DMS79 (cell line): ENCODE measurements around the gene CES3.
"Not testable (repeated sequence)": the region's sequence is repeated elsewhere in the genome, so short reads cannot be mapped to it uniquely, and the experiment has no call there.

Source experiments
- DNase-seq: peaks from one replicate; lab custom pipeline; 2025; lab: John Stamatoyannopoulos, UW

The CES3 gene

DNA sequence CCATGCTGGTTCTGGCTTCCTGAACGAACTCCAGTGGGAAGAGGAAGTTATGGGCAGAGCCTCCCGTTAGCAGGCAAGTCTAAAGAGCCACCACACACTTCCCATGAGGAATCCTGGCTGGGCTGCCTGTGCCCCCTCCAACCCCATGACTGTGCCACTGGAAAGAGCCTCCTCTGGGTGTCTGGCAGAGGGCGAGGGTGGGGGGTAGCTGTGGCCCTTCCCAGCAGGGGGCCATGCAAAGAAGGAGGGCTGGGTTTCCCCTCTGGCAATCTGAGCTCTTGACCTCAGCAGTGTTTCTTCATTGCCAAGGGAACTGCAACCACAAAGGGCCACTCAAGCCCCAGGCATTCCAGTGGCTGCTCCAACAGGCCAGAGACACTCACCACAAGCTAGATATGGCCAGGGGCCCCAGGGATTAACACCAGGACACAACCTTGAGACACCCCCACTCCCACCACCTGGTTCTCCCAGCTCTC lies 34.1 kb upstream of the CES3 start:
- DNase-seq, result peak; percentile 39

DNA sequence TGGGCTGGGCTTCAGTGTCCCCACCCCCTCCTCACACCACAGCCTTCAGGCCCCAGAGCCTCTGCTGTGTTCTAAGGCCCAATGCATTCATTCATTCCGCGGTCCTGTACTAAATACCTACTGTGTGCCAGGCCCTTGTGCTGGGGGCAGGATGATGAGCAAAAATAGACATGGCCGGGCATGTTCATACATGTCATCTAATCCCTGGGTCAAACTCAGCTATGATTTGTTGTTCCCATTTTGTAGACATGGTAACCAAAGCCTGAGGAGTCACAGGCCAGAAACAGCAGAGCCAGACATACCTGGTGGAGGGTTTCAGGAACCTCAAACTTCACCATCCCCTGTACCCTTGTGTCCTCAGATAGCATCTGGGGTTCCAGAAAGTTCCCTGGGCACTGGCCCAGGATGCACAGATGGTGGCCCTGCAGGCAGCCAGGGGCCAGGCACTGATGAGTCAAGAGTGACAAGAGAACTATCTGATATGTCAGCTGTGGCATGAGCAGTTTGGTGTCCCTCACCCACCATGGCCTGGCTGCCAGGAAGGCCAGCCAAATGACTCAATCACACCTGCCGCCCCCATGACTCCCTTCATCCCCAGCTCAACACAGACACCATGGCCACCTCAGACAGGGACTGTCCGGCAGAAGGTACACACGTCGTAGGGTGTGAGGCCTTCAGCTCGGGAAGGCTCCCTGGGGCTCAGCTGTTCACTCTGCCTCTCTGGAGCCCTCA lies 33.0 kb upstream of the CES3 start:
- no peak for DNase-seq

DNA sequence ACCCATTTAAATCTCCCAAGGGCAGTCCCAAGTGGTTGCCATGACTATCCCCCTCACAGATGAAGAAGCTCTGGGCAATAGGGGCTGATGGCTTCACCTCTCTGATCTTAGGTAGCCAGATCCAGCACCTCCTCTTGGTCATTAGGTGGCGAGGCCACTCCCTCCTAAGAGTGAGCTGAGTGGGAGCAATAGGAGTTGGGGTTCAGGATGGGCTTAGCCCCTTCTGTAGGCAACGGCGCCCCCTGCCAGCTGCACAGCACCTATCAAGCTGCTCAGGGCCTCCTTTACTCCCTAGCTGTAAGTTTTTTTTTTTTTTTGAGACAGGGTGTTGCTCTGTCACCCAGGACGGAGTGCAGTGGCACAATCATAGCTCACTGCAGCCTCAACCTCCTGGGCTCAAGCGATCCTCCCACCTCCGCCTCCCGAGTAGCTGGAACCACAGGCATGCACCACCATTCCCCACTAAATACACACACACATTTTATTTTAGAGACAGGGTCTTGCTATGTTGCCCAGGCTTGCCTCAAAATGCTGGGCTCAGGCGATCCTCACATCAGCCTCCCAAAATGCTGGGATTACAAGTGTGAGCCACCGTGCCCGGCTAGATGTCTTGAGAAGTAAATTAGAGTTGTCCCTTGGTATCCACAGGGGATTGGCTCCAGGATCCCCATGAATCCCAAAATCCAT lies 32.2 kb upstream of the CES3 start:
- DNase-seq, result no peak

DNA sequence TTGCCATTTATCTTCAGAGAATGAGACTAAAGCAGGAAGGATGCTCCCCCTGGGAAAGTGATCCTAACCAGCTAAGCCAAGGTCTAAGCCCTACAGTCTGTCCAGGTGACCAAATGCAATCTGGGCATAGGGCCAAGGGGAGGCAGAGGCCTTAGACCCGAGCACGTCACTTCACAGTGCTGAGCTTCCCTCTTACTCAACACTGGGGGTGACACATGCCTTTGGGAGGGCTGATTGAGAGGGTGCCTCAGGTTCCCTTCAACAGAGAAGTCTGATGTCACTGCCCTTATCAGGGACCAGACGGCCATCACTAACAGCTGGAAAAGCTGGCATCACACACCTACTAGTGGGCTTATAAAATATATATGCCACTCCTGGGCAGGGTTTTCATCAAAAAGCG lies 30.9 kb upstream of the CES3 start:
- no peak for DNase-seq

DNA sequence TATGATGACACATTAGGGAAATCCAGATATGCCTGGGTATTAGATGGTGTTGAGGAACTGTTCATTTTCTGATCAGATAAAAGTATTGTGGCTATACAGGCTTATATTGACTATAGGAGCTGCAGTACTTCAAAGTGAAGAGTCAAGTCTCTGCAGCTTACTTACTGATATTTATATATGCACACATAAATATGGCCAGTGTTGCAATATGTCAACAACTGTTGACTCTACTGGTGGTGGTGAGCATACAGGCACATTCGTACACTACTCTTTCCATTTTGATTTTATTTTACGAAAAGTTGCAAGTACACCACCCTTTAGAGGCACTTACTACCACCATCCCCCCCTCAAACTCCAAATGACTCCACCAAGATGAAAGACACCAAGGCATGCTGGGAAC lies 29.4 kb upstream of the CES3 start:
- no peak for DNase-seq

DNA sequence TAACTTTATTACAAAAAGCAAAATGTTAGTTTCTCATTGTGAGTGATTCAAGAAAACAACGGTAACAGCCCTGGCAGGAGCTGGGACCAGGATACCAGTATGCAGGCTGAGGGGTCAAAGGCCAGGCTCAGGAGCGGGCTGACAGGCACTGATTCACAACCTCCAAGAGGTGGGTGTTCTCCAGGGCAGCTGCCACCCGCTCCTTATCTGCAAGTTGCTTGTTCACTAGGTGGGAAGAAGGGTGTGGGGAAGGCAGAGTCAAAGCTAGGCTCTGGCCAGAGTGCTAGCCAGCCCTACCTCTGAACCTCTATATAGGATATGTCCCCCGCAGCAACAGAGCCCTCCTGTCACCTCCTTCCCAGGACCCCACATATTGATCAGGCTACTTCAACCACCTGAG lies 29.0 kb upstream of the CES3 start:
- DNase-seq, result no peak

DNA sequence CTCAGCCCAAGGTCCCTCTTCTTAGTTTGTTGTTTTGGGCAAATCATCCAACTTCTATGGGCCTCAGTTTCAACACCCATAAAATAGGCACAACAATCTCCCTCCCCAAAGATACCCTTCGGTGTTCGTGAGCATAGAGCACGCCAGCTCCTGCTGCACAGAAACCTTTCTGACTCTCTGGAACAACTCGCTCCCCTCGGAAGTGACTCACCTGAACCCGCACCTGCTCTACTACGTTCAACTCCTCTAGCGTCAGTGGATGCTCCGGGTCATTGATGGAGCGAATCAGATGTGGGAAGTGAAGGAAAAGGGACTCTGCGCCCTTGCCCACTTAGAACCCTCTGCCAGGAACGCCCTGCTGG lies 27.3 kb upstream of the CES3 start:
- DNase-seq, result no peak

DNA sequence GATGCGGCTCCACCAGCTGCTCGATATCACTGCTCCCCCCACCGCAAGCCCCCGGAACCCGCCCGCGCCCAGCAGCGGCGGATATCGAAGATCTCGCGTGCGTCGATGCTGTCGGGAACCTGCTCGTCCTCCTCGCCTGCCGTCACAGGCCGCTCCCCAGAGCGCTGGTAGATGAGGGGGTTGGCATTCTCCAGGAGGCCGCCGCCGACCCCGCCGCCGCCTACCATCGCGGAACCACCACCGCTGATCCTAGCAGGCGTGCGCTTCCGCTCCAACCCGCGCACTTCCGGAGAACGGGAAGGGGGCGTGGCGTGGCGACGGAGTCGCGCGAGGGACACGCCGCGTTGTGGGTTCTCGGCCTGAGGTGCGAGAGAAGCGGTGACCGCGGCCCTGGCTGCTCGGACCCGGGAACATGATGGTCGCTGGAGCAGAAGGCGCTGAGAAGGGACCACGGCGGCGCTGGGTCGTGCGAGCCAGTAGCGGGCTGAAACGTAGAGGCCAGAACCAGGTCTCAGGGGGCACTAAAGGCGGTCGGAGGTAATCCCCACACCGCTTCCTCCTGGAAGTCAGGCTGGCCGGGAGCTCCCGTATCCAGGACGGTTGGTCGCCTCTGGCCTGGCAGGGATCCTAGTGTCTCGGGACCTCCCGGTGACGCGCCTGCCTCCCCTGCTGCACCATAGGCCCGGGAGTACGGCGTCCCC lies 26.8 kb upstream of the CES3 start, which contains the start of gene CIAO2B:
Gene CIAO2B, minus strand, starts transcription at position 265 of the 701 bp plus-strand sequence. Its CDS starts 38 bp downstream, at position 227.
- no peak for DNase-seq

DNA sequence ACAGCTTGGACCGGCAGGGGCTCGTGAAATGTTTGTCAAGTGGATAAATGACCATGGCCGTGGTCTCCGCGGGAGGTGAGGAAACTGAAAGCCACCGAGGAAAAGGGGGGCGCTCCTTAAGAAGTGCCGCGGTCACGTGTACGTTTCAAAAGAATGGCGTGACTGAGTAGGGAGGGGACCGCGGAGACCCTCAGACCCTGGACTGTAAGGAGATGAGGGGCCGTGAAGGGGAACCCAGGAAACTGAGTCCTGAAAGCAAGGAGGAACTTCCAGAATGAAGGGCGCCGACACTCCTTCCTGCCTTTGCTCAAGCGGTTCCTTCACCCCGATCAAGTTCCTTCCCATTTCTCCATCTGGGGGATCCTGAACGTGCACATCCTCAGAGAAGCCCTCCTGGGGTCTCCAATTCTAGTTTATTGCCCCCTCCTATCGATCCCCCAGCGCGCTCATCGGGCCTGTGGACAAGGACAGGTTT lies 26.2 kb upstream of the CES3 start:
- DNase-seq, result not testable (repeated sequence)

DNA sequence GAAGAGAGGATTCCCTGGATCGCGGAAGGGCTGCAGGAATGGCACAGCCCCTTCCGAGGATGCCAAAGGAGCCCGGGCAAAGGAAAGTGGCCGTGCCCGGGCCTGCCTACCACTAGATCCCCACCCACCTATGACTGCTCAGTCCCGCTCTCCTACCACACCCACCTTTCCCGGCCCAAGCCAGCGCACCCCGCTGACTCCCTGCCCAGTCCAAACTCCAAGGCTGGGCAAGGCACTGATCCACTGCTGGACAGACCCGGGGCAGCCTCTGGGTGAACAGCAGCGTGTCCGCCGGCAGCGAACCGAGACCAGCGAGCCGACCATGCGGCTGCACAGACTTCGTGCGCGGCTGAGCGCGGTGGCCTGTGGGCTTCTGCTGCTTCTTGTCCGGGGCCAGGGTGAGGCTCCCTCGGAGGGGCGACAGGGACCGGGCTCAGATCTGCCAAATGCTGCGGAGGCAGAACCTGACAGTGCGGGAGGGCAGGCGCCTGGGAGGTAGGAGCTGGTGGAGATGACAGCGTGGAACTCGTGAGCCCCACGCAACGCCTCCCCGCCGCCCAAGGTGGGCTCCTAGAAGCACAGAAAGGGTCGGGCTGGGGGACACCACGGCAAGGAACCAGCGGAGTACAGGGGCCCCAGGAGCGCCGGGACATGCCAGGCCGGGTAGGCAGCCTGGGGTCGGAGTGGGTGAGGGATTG lies 25.6 kb upstream of the CES3 start, which contains the start of gene CES2:
Gene CES2, plus strand, starts transcription at position 203 of the 698 bp plus-strand sequence. Its CDS starts 120 bp downstream, at position 323.
- DNase-seq, result no peak

DNA sequence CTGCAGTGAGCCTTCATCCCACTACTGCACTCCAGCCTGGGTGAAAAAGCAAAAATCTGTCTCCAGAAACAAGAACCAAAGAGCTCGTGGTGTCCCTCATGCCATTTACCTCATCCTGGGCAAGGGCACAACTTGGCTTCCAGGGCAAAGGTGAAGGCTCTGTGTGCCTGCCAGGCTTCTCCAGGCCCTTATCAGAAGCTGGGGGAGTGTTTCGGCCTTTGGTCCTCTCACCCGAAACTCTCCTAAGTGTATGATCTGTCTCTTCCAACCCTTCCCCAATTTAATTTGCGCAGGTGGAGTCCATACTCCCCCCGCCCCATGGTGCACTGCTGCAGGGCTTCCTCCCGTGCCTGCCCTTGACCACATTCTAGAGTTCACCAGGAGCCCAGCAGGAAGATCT lies 24.6 kb upstream of the CES3 start:
- DNase-seq, result no peak

DNA sequence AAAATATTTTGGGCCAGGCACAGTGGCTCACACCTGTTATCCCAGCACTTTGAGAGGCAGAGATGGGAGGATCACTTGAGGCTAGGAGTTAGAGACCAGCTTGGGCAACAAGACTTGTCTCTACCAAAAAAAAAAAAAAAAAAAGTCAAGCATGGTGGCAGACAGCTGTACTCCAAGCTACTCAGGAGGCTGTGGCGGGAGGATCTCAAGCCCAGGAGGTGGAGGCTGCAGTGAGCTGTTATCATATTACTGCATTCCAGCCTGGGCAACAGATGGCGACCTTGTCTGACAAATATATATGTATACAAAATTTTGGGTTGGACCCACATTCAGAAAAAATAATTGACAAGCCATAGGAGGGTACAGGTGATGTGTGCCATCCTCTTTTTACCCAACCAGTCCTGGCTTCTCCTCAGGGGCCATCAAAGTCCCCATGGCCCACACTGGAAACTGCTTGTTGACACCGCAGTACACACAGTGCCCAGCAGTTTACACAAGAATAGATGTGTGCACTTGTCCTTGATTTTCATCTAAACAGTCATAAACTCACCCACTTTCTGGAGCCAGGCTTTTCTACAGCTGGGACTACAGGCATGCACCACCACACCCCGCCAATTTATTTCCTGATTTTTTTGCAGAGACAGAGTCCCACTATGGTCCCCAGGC lies 24.0 kb upstream of the CES3 start:
- no peak for DNase-seq

DNA sequence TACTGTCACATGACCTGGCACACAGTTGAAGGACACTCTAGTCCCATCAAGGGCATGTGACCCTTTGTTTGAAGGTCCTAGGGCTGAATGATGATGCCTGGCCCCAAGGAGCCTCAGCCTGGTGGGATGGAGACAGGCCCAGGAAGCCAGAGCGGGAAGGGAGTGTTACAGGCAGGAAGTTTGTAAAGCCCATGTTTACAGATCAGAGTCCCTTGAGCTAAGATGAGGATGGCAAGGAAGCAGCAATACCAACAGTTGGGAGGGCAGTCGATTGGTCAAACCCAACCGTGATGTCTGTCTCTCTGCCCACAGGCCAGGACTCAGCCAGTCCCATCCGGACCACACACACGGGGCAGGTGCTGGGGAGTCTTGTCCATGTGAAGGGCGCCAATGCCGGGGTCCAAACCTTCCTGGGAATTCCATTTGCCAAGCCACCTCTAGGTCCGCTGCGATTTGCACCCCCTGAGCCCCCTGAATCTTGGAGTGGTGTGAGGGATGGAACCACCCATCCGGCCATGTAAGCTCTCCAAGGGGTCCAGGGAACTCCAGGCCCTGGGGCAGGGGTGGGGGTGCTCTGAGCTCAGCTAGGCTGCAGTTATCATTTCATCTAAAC lies 23.2 kb upstream of the CES3 start:
- no peak for DNase-seq

DNA sequence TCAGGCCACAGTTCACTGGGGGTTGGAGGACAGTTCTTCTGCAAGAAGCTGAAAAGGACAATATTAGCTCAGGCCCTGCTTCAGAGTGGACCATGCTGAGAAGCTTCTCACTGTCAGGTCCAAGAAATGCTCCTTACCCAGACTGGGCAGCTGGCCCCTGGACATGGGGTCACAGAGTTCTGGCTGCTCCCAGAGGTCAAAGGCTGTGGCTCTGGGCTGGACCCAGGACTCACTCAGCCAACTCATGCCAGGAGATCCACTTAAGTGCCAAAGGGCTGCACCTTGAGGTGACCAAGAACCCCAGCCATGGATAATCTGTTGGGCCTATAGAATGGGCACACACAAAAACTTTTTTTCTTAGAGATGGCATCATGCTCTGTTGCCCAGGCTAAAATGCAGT lies 21.7 kb upstream of the CES3 start:
- no peak for DNase-seq

DNA sequence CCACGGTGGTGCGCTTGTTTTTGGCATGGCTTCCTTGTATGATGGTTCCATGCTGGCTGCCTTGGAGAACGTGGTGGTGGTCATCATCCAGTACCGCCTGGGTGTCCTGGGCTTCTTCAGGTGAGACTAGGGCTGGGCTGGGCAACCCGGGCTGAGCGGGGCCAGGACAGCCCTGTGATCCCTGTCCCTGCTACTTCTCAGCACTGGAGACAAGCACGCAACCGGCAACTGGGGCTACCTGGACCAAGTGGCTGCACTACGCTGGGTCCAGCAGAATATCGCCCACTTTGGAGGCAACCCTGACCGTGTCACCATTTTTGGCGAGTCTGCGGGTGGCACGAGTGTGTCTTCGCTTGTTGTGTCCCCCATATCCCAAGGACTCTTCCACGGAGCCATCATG lies 20.8 kb upstream of the CES3 start:
- no peak for DNase-seq

DNA sequence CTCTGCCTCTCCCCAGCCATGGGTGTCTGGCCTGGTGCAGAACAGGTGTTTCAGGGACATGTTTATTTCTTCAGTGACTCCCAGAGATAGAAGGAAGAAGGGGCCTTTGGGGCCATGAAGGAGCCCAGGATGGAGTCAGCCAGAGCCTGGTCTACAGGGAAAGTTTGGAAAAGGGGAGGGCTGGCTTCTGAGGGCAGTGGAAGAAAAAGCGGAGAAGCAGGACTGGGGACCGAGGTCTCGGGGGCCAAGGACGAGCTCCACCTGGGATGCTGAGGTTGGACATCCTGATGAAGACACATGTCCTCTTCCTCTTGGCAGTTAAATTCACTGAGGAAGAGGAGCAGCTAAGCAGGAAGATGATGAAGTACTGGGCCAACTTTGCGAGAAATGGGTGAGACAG lies 18.1 kb upstream of the CES3 start:
- no peak for DNase-seq

DNA sequence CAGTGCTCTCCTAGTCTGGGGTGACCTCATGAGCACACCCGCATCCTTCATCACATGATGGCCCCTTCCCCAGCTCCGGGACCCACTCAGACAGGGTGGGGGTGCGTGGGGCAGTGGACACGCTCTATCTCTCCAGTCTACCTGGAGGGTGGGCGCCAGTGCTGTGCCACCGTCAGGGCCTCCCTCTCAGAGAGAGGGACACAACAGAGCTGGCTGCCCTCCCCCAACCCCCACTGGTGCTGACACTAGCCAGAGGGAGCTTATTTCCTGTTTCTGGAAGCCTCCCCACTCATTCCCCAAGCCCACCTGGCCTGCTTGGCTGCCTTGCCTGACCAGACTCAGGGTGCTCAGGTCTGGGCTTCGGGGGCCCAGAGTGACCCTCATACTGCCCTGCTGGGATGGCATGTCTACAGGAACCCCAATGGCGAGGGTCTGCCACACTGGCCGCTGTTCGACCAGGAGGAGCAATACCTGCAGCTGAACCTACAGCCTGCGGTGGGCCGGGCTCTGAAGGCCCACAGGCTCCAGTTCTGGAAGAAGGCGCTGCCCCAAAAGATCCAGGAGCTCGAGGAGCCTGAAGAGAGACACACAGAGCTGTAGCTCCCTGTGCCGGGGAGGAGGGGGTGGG lies 17.5 kb upstream of the CES3 start:
- no peak for DNase-seq

DNA sequence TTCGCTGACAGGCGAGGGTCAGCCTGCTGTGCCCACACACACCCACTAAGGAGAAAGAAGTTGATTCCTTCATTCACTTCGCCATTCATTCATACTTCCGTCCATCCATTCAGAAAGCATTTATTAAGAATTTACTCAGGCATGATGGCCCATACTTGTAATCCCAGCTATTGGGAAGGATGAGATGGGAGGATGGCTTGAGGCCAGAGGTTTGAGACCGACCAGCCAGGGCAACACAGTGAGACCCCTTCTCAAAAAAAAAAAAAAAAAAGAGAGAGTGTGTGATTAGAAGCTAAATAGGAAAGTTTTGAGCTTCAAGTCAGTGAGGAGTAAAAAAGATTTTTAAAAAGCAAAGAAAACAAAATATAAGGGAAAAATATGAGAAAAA lies 17.0 kb upstream of the CES3 start:
- DNase-seq, result no peak

DNA sequence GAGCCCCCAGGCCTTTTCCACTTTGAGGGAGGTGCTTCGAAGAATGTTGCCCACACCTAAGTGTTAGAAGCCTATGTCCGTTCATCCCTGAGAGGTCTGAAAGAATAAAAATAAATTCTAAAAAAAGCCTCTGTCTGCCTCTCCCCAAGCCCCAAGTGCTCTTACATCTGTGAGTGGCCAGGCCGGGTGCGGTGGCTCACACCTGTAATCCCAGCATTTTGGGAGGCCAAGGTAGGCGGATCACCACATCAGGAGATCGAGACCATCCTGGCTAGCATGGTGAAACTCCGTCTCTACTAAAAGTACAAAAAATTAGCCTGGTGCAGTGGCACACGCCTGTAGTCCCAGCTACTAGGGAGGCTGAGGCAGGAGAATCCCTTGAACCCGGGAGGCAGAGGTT lies 16.1 kb upstream of the CES3 start:
- DNase-seq, result not testable (repeated sequence)

DNA sequence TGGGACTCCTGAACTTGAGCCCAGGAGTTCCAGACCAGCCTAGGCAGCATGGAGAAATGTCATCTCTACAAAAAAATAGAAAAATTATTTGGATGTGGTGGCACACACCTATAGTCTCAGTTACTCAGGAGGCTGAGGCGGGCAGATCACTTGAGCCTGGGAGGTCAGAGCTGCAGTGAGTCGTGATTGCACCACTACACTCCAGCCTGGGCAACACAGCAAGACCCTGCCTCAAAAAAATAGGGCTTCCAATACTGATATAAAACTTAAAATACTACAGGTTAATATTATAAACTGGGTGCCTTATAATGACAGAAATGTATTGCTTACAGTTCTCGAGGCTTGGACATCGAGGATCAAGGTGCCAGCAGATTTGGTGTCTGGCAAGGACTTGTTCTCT lies 15.1 kb upstream of the CES3 start:
- DNase-seq, result no peak

DNA sequence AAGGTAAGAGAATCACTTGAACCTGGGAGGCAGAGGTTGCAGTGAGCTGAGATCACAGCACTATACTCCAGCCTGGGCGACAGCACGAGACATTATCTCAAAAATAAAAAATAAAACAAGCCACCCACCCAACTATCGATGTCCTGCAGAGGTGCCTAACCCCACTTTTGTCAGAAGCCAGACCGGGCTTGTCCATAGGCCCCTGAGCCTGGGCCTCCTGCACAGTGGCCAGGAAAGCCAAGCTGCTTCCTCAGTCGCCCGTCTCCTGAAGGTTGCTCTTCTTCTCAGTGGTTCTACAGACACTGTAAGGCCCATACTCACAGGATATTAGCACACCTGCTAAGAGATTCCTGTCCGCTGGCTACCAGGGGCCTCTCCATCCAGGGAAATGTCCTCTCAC lies 14.5 kb upstream of the CES3 start:
- no peak for DNase-seq
